ENCODE measurements around the gene ASPHD2.

ASPHD2 gene

DNA sequence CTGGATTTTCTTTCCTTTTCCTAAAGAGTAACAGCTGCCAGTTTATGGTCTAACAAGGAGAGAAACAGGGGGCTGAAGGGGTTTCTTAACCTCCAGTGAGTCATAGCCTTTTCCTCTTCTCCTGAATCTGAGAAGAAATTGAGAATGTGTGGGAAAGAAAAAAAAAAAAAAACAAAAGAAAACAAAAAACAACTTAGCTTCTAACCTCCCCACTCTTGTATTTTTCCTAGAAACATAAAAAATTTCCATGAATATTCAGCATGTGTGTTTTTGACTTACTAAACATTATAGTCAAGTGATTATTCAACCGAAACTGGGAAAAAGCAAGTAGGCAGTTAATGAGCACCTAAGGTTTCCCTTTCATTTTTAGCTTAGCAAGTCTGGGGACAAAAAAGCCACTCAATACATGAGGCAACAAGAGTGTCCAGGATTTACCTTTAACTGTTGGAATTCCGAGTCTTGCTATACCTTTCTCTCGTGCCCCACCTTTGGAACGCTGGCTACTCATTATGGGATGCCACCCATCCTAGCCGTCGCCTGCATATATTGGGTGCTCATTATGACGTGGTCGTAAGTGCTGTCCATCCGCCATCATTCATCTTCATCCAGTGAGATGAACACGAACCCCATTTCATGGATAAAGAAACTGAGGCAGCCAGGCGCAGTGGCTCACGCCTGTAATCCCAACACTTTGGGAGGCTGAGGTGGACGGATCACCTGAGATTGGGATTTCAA, 2.4 kb downstream of the ASPHD2 start:
- Histone ChIP-seq H3K4me3 (ENCODE audit: low read depth, low read length, poor library complexity, severe bottlenecking) (no peak overlapping the region), H3K9ac (ENCODE audit: low read length) (no peak overlapping the region), H3K9me2 (ENCODE audit: low read depth, low read length) (no peaks in the 10 kb centered on the region), H4K20me1 (ENCODE audit: insufficient read depth, low read length) (no peaks in the 10 kb centered on the region), H3K4me1 (ENCODE audit: insufficient read depth, low read length, severe bottlenecking) (peaks cover 45% of the 10 kb centered on the region), H3K27me3 (ENCODE audit: insufficient read depth, low read length) (no peaks in the 10 kb centered on the region), H2AFZ (ENCODE audit: low read length) (no peak overlapping the region), H3F3A (ENCODE audit: insufficient read depth, low read length) (no peaks in the 10 kb centered on the region; the same call in 1 of the 2 replicates), H3K9me3 (ENCODE audit: low read length) (no peaks in the 10 kb centered on the region), H3K4me2 (ENCODE audit: low read length) (peak overlapping the region; percentile 94; the same call in 1 of the 2 replicates), H3K27ac (ENCODE audit: low read depth, low read length, poor library complexity, severe bottlenecking) (peak overlapping the region; percentile 54), H3K36me3 (ENCODE audit: insufficient read depth, low read length) (peaks cover 14% of the 10 kb centered on the region), H3K79me2 (ENCODE audit: insufficient read depth, low read length) (no peaks in the 10 kb centered on the region)
- TF ChIP-seq, protein P1, sequence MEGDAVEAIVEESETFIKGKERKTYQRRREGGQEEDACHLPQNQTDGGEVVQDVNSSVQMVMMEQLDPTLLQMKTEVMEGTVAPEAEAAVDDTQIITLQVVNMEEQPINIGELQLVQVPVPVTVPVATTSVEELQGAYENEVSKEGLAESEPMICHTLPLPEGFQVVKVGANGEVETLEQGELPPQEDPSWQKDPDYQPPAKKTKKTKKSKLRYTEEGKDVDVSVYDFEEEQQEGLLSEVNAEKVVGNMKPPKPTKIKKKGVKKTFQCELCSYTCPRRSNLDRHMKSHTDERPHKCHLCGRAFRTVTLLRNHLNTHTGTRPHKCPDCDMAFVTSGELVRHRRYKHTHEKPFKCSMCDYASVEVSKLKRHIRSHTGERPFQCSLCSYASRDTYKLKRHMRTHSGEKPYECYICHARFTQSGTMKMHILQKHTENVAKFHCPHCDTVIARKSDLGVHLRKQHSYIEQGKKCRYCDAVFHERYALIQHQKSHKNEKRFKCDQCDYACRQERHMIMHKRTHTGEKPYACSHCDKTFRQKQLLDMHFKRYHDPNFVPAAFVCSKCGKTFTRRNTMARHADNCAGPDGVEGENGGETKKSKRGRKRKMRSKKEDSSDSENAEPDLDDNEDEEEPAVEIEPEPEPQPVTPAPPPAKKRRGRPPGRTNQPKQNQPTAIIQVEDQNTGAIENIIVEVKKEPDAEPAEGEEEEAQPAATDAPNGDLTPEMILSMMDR (IDR thresholded peaks at IDR 0.05; ENCODE audit: low read length): no peak
- no peak for TF ChIP-seq EZH2 (IDR thresholded peaks at IDR 0.05; ENCODE audit: borderline replicate concordance, low read length)

DNA sequence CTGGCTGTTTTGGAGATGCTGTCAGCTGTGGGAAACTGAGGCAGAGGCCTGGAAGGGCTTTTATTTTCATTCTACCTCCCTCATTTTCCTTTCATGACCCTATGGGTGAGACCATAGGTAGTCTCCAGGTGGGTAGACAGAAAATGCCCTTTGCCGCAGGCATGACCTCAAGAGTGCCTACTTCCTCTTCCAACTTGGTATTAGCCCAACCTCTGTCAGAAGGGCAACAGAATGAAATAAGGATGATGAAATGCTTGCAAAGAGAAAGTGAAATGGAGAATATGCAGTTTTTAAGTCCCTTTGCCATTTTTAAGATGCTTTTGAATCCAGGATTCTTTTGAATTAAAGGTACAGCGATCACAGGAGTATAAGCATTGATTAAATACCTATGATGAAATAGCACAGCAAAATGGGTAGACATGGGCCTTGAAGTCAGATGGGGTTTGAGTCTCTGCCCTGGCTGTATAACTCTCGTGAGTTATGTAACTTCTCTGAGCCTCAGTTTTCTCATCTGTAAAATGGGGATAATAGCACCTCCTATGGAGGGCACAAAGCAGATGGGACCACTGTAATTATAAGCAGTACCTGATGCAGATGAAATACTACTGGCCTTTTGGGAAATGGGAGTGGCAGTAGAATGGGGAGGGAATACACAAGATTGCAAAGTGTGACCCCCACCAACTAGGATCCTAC, 3.7 kb downstream of the ASPHD2 start:
- Histone ChIP-seq H3K36me3 (ENCODE audit: insufficient read depth, low read length) (peaks cover 14% of the 10 kb centered on the region), H4K20me1 (ENCODE audit: insufficient read depth, low read length) (no peaks in the 10 kb centered on the region), H2AFZ (ENCODE audit: low read length) (no peak overlapping the region), H3K27me3 (ENCODE audit: insufficient read depth, low read length) (no peaks in the 10 kb centered on the region), H3K4me3 (ENCODE audit: low read depth, low read length, poor library complexity, severe bottlenecking) (no peak overlapping the region), H3F3A (ENCODE audit: insufficient read depth, low read length) (no peaks in the 10 kb centered on the region; the same call in 1 of the 2 replicates), H3K4me1 (ENCODE audit: insufficient read depth, low read length, severe bottlenecking) (peaks cover 45% of the 10 kb centered on the region), H3K9ac (ENCODE audit: low read length) (no peak overlapping the region), H3K9me3 (ENCODE audit: low read length) (no peaks in the 10 kb centered on the region), H3K79me2 (ENCODE audit: insufficient read depth, low read length) (no peaks in the 10 kb centered on the region), H3K9me2 (ENCODE audit: low read depth, low read length) (no peaks in the 10 kb centered on the region), H3K4me2 (ENCODE audit: low read length) (peak overlapping the region; percentile 40), H3K27ac (ENCODE audit: low read depth, low read length, poor library complexity, severe bottlenecking) (peak overlapping the region; percentile 37)
- no peak for TF ChIP-seq EZH2 (IDR thresholded peaks at IDR 0.05; ENCODE audit: borderline replicate concordance, low read length)
- TF ChIP-seq, protein P1 (IDR thresholded peaks at IDR 0.05; ENCODE audit: low read length): no peak

DNA sequence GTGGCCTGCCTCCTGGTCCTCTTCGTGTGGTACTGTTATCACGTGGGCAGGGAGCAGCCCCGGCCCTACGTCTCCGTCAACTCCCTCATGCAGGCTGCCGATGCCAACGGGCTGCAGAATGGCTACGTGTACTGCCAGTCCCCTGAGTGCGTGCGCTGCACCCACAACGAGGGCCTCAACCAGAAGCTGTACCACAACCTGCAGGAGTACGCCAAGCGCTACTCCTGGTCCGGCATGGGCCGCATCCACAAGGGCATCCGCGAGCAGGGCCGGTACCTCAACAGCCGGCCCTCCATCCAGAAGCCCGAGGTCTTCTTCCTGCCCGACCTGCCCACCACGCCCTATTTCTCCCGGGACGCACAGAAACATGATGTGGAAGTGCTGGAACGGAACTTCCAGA, 4.7 kb downstream of the ASPHD2 start:
- Histone ChIP-seq H3K4me1 (ENCODE audit: insufficient read depth, low read length, severe bottlenecking) (peaks cover 36% of the 10 kb centered on the region), H3K9ac (ENCODE audit: low read length) (no peak overlapping the region), H3K9me3 (ENCODE audit: low read length) (no peaks in the 10 kb centered on the region), H3F3A (ENCODE audit: insufficient read depth, low read length) (no peaks in the 10 kb centered on the region; the same call in 1 of the 2 replicates), H3K36me3 (ENCODE audit: insufficient read depth, low read length) (peaks cover 14% of the 10 kb centered on the region), H3K4me2 (ENCODE audit: low read length) (no peak overlapping the region), H3K4me3 (ENCODE audit: low read depth, low read length, poor library complexity, severe bottlenecking) (no peak overlapping the region), H3K27ac (ENCODE audit: low read depth, low read length, poor library complexity, severe bottlenecking) (no peak overlapping the region), H3K79me2 (ENCODE audit: insufficient read depth, low read length) (no peaks in the 10 kb centered on the region), H2AFZ (ENCODE audit: low read length) (no peak overlapping the region), H3K9me2 (ENCODE audit: low read depth, low read length) (no peaks in the 10 kb centered on the region), H4K20me1 (ENCODE audit: insufficient read depth, low read length) (no peaks in the 10 kb centered on the region), H3K27me3 (ENCODE audit: insufficient read depth, low read length) (no peaks in the 10 kb centered on the region)
- no peak for TF ChIP-seq EZH2 (IDR thresholded peaks at IDR 0.05; ENCODE audit: borderline replicate concordance, low read length)
- TF ChIP-seq, protein P1 (IDR thresholded peaks at IDR 0.05; ENCODE audit: low read length): no peak

All from OCI-LY1 (cell line).